ENCODE data around the gene PIAS1.

The PIAS1 gene

DNA sequence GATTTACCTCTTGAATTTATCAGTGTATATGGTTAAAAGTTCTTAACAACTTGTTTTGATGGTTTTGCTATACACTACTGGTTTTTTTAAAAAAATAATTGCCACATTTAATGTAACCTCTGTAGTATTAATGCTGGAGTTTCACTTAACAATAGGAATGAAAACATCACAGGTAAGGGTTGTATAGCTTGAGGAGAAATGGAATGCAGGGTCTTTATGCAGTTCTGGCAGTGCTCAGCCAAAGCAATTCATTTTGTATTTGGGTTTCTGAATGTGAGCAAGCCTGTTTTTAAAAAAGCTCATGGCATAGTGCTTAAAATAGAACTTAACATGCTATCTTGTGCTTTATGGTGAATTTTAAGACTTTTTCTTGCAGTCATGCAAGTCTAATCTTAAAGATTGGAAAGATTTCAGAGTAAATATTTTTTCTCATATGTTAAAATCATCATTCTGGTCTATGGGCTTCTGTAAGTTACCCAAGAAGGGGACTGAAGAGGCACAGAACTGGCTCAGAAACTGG is 8.9 kb downstream of the PIAS1 start:
- DNase-seq (ENCODE audit: low read depth in 2 of 2) = no peak

DNA sequence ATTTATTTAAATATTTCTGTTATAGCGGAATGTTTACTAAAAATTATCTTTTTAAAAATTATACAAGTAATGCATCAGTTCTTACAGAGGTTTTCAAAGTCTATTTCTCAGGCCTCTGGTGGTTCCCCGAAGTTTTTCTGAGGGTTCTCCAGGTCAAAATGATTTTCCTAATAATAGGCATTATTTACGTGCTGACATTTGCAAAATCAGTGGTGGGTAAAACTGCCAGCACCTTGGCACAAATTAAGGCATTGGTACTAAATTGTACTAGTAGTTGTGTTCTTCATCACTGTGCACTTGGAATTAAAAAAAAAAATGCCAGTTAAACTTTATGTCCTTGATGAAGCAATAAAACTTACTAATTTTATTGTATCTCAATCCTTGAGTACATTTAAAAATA is 9.5 kb downstream of the PIAS1 start:
- no peak for DNase-seq (ENCODE audit: low read depth in 2 of 2)

DNA sequence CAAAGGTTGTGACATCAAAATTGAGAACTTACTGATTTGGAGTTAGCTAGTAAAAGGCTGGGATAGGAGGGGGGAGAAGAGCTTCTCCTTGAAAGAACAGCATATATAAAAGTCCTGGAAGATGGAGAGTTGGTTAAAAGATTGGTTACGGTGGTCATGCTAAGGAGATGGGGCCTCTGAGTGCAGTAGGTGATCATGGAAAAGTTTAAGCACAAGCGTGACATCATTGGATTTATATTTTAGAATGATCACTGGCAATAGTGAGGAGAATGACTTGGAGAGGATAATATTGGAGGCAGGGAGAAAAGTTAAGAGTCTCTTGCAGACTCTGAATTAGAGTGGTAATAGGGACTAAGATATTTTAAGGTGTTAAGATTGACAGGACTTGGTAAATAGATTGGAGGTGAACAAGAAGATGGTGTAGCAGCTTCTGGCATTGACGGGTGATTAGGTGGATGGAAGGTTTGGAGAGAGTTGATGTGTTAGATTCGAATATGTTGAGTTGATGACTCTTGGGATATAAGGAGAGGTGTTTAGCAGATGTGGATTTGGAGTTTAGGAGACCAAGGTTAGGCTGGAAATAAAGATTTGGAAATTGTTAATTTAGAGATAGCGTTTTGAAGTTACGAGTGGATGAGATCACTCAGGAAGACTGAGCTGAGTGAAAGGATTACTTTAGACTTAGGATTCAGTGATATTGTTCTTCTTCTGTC is 19.6 kb downstream of the PIAS1 start:
- DNase-seq (ENCODE audit: low read depth in 2 of 2) = no peak

DNA sequence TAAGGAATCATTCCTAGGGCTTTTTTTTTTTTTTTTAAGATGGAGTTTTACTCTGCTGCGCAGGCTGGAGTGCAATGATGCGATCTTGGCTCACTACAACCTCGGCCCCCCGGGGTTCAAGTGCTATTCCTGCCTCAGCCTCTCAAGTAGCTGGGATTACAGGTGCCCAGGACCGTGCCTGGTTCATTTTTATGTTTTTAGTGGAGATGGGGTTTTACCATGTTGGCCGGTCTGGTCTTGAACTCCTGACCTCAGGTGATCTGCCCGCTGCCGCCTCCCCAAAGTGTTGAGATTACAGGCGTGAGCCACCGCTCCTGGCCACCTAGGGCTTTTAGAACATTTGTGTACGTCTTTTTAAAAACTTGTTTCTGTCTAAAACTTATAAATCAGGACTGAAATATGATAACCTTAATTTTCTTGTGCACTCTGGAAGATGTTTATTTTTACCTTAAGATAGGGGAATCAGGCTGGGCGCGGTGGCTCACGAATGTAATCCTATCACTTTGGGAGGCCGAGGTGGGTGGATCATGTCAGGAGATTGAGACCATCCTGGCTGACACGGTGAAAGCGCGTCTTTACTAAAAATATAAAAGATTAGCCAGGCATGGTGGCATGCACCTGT is 21.8 kb downstream of the PIAS1 start:
- no peak for DNase-seq (ENCODE audit: low read depth in 2 of 2)

DNA sequence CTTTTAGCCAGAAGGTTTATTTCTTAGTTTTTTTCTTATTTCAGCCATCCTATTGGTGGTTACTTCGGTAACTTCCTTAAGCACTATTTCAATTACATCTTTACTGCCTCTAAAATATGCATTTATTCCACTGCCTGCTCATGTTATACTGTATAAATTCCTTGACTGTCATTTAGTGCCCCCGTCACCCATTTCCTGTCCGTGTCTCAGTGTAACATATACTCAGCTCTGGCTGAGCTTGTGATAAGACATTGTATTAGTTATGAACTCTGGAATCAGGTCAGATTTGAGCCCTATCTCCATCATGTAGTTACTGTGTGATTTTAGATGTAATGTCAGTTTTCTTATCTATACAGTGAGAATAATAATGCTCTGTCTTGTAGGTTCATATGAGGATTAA is 24.2 kb downstream of the PIAS1 start:
- no peak for DNase-seq (ENCODE audit: low read depth in 2 of 2)

GRCh38 chr15:68080334-68080733 is 26.2 kb downstream of the PIAS1 start:
- DNase-seq (ENCODE audit: low read depth in 2 of 2) = no peak

- no peak for DNase-seq (ENCODE audit: low read depth in 2 of 2)
Measured at GRCh38 chr15:68080783-68081182, 26.7 kb downstream of the PIAS1 start.

- no peak for DNase-seq (ENCODE audit: low read depth in 2 of 2)
Measured at GRCh38 chr15:68081869-68082505, 27.9 kb downstream of the PIAS1 start.

DNA sequence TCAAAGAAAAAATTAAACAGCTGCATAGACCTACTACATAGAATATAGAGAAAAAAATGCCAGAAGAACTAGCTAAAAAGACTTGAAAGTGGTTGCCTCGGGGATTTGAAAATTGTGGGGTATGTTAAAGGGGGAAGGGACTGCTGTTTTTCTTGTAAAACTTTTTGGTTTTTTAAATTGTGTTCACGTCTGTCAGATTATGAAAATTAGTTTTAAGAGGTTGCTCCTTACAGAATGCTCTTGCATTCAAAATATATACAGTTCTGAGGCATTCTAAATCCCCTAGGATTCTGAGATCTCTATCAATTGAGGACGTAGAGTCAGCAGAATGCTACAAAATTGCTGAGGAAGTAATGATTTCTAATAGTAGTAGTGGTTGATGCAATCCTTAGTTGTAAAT is 28.6 kb downstream of the PIAS1 start:
- DNase-seq (ENCODE audit: low read depth in 2 of 2) = no peak

DNA sequence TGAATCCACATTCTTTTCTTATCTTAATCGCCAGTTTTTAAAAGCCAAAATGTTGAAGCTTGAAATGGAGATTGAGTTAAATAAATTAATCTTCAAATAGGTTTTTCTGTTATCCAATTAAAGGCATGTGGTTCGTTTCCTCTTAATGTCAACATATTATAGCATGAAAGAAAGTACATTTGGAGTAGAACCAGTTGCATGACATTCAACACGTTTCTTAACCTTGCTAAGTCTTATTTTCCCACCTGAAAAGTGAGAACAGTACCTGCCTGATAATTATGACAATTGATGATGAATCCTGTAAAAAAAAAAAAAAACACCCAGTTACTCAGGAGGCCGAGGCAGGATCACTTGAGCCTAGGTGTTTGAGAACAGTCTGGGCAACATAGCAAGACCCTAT is 29.3 kb downstream of the PIAS1 start:
- no peak for DNase-seq (ENCODE audit: low read depth in 2 of 2)

DNA sequence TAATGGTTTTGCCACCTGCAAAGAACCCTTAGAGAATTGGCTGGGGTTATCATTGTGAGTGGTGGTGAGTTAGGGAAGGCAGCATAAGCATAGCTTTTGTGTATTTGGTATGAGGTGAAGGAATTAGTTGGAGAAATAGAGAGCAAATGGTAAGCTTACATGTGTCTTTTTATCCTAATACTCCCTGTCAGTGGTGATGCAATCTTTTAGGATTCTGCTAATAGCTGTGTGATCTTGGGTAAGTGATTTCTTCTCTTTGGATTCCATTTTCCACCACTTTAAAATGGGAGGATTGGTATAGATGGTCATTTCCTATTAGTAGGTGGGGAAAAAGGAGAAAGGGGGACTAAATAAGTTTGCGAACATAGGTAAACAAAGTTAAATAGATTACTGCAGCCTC is 30.9 kb downstream of the PIAS1 start:
- no peak for DNase-seq (ENCODE audit: low read depth in 2 of 2)

DNA sequence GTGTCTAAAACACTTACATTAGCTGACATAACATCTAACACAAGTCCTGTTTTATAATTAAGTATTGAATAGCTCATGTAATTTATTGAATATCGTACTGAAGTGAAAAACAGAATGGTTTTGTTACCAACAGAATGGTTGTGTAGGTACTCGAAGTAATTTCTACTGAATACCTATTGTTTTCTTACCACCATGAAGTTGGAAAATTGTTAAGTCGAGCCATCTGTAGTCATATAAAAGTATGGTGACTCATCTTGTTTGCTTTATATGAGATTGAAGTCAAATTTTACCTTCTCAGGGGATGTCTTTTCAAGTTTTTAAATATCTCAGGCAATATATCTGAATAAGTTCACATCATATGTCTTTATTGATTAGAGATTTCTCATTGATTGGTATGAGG is 37.6 kb downstream of the PIAS1 start:
- DNase-seq (ENCODE audit: low read depth in 2 of 2) = no peak

DNA sequence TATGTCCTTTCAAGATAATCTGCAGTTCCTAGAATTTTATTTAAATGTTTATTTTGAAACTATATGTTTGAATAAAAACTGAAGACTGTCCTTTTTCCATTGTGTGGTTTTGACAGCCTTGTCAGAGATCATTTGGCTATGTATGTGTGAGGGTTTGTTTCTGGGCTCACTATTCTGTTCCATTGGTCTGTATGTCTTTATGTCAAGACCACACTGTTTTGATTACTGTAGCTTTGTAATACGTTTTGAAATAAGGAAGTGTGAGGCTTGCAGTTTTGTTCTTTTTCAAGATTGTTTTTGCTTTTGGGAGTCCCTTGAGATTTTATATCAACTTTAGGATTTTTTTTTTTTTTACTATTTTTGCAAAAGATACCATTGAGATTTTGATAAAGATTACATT is 42.0 kb downstream of the PIAS1 start:
- no peak for DNase-seq (ENCODE audit: low read depth in 2 of 2)

DNA sequence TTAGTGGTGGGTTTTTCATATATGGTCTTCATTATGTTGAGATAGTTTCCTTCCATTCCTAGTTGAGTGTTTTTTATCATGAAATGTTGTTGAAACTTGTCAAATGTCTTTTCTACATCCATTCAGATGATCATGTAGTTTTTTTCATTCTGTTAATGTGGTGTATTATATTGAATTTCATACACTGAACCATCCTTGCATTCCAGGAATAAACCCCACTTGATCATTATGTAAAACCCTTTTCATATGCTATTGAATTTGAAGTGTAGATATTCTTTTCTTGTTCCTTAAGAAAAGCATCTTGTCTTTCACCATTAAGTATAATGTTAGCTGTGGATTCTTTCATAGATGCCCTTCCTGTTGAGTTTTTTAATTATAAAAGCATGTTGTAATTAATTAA is 42.9 kb downstream of the PIAS1 start:
- DNase-seq (ENCODE audit: low read depth in 2 of 2) = no peak

DNA sequence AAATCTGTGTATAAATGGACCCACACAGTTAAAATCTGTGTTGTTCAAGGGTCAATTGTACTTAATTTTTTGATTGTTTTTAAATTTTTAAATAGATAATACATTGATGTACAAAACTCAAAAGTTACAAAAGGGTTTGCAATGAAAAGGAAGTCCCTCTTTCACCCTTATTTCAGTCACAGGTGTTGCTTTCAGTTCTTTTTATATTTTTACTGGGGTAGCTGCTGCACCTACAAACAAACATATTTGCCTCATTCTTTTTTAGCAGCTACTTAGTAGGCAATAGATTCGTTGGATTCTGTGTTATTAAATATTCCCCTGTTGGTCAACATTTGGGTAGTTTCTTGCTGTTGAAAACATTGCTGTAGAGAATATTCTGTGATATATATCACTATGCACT is 44.4 kb downstream of the PIAS1 start:
- no peak for DNase-seq (ENCODE audit: low read depth in 2 of 2)

- DNase-seq (ENCODE audit: low read depth in 2 of 2) = no peak
Measured at GRCh38 chr15:68100194-68100593, 46.1 kb downstream of the PIAS1 start.

DNA sequence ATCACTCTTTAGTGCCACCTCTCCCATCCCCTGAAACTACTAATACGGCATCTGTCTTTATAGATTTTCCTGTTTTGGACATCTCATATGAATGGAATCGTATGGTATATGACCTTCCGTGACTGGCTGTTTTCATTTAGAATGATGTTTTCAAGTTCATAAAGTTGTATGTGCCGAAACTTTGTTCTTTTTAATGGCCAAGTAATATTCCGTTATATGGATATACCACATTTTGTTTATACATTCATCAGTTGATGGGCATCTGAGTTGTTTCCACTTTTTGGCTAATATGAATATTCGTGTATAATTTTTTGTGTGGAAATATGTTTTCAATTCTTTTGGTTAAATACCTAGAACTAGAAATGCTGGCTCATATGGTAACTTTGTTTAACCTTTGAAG is 49.5 kb downstream of the PIAS1 start:
- no peak for DNase-seq (ENCODE audit: low read depth in 2 of 2)

- DNase-seq (ENCODE audit: low read depth in 2 of 2) = no peak
Measured at GRCh38 chr15:68106656-68107055, 52.5 kb downstream of the PIAS1 start.

- no peak for DNase-seq (ENCODE audit: low read depth in 2 of 2)
Measured at GRCh38 chr15:68107142-68107541, 53.0 kb downstream of the PIAS1 start.

DNA sequence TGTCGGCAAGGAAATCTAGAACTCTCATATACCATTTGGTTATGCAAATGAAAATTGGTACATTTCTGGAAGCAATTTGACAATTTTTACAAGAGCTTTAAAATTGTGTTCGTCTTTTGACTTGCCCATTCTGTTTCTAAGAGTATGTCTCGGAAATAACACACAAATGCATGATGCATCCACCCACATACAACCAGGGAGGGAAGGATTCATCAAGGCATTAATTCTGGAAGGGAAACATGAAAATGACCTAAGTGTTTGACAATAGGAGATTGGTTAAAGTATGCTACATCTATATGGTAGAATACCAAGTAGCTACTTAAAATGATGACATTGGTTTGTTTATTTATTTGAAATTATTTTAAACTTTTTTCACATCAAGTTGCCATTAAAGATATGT is 58.6 kb downstream of the PIAS1 start:
- no peak for DNase-seq (ENCODE audit: low read depth in 2 of 2)

GRCh38 chr15:68113273-68113672 is 59.2 kb downstream of the PIAS1 start:
- DNase-seq (ENCODE audit: low read depth in 2 of 2) = no peak

DNA sequence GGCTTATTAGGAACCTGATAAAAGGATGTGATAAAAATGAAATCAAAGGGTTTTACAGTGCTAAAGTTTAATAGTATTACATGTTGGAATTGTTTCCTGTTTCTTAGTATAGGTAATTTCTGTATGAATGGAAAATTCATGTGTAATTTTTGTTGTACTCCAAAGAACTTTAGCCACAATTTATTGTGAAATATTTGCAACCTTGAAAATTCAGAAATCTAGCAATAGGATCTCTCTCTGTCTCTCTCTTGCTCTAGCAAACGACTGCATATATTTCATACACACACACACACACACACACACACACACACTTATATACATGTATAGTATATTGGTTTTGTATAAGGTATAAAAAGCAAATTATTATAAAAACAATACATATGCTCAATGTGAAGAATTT is 59.6 kb downstream of the PIAS1 start:
- no peak for DNase-seq (ENCODE audit: low read depth in 2 of 2)

GRCh38 chr15:68114356-68114755 is 60.2 kb downstream of the PIAS1 start:
- DNase-seq (ENCODE audit: low read depth in 2 of 2) = no peak
